Cerebellar nuclear complex (tissue), 1 donor: Measurements from ENCODE around the gene PCDHGA5.
"Not testable (repeated sequence)": the region's sequence is repeated elsewhere in the genome, so short reads cannot be mapped to it uniquely, and the experiment has no call there.

Experiments used
- DNase-seq, 2 experiments: peaks; one replicate each; lab custom pipeline; 2025; lab: John Stamatoyannopoulos, UW

Gene PCDHGA5

DNA sequence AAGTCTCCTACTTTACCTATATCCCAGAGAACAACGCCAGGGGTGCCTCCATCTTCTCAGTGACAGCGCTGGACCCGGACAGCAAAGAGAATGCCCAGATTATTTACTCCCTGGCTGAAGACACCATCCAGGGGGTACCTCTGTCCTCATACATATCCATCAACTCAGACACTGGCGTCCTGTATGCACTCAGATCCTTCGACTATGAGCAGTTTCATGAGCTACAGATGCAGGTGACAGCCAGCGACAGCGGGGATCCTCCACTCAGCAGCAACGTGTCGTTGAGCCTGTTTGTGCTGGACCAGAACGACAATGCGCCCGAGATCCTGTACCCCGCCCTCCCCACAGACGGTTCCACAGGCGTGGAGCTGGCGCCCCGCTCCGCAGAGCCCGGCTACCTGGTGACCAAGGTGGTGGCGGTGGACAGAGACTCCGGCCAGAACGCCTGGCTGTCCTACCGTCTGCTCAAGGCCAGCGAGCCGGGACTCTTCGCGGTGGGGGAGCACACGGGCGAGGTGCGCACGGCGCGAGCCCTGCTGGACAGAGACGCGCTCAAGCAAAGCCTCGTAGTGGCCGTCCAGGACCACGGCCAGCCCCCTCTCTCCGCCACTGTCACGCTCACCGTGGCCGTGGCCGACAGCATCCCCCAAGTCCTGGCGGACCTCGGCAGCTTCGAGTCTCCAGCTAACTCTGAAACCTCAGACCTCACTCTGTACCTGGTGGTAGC lies 50.7 kb downstream of the PCDHGA5 start:
- not testable (repeated sequence) for DNase-seq

DNA sequence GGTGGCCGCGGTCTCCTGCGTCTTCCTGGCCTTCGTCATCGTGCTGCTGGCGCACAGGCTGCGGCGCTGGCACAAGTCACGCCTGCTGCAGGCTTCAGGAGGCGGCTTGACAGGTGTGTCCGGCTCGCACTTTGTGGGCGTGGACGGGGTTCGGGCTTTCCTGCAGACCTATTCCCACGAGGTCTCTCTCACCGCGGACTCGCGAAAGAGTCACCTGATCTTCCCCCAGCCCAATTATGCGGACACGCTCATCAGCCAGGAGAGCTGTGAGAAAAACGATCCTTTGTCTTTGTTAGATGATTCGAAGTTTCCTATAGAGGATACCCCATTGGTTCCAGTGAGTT lies 51.3 kb downstream of the PCDHGA5 start:
- not testable (repeated sequence) for DNase-seq
